ENCODE data around the gene ARL6IP4. TPM values are rescaled to one million over a fixed set of nuclear protein-coding genes. Genes with fewer than 3 reads are reported as not detected.
A peak's percentile ranks its signal among the peaks of the same experiment; 100 is the strongest.

ARL6IP4 gene
- total RNA-seq, 4 donors from 2014 or later, result 197 to 338 (median 251) TPM

GRCh38 chr12:122975790-122976647, 4.5 kb upstream of the ARL6IP4 start:
- H3K4me1 ChIP-seq, result peaks cover 0 to 57% (median 34%) of the 10 kb centered on the region in 4 donors
- H3K9me3 ChIP-seq, result no peaks in the 10 kb centered on the region
- peak overlapping the region; percentile 87 to 97 (median 90) for H3K4me3 ChIP-seq
- peaks cover 0 to 27% (median 0%) of the 10 kb centered on the region in 3 donors for H3K36me3 ChIP-seq
- 14 to 15% methylated on average over 8 of the region's 8 CpGs for WGBS, 2 donors
- no peaks in the 10 kb centered on the region for H3K27me3 ChIP-seq
- DNase-seq (ENCODE audit: low spot score in 2 of 2), result no peak
- no peak for TF ChIP-seq POLR2A (IDR thresholded peaks at IDR 0.05)
- TF ChIP-seq, protein P1, sequence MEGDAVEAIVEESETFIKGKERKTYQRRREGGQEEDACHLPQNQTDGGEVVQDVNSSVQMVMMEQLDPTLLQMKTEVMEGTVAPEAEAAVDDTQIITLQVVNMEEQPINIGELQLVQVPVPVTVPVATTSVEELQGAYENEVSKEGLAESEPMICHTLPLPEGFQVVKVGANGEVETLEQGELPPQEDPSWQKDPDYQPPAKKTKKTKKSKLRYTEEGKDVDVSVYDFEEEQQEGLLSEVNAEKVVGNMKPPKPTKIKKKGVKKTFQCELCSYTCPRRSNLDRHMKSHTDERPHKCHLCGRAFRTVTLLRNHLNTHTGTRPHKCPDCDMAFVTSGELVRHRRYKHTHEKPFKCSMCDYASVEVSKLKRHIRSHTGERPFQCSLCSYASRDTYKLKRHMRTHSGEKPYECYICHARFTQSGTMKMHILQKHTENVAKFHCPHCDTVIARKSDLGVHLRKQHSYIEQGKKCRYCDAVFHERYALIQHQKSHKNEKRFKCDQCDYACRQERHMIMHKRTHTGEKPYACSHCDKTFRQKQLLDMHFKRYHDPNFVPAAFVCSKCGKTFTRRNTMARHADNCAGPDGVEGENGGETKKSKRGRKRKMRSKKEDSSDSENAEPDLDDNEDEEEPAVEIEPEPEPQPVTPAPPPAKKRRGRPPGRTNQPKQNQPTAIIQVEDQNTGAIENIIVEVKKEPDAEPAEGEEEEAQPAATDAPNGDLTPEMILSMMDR (IDR thresholded peaks at IDR 0.05), result no peak
- TF ChIP-seq EP300 (IDR thresholded peaks at IDR 0.05), result no peak
- peak overlapping the region in 3 of 4 donors; percentile 97 to 98 (median 97) for H3K27ac ChIP-seq

GRCh38 chr12:122976648-122976975, 3.9 kb upstream of the ARL6IP4 start:
- Histone ChIP-seq H3K27me3 (no peaks in the 10 kb centered on the region), H3K4me3 (peak overlapping the region in 1 of 4 donors; percentile 97), H3K9me3 (no peaks in the 10 kb centered on the region), H3K36me3 (peaks cover 0 to 31% (median 0%) of the 10 kb centered on the region in 3 donors), H3K27ac (no peak overlapping the region), H3K4me1 (peaks cover 0 to 62% (median 36%) of the 10 kb centered on the region in 4 donors)
- DNase-seq (ENCODE audit: low spot score in 2 of 2), result no peak
- TF ChIP-seq, protein P1 (IDR thresholded peaks at IDR 0.05), result no peak
- 80 to 83% methylated on average over 3 to 7 of the region's 15 CpGs for WGBS, 2 donors

- TF ChIP-seq POLR2A (IDR thresholded peaks at IDR 0.05) (no peak), EP300 (IDR thresholded peaks at IDR 0.05) (no peak)
- TF ChIP-seq, protein P1 (IDR thresholded peaks at IDR 0.05), result no peak
- no peak for DNase-seq (ENCODE audit: low spot score in 2 of 2)
- H3K4me3 ChIP-seq, result no peak overlapping the region
- H3K36me3 ChIP-seq, result peaks cover 0 to 36% (median 0%) of the 10 kb centered on the region in 3 donors
- 87% methylated on average over 6 of the region's 6 CpGs for WGBS, 2 donors
- no peaks in the 10 kb centered on the region for H3K9me3 ChIP-seq
- H3K4me1 ChIP-seq, result peaks cover 0 to 68% (median 42%) of the 10 kb centered on the region in 4 donors
- no peaks in the 10 kb centered on the region for H3K27me3 ChIP-seq
- H3K27ac ChIP-seq, result no peak overlapping the region
Observed at GRCh38 chr12:122977153-122977552, 3.3 kb upstream of the ARL6IP4 start.

- no peaks in the 10 kb centered on the region for H3K9me3 ChIP-seq
- peaks cover 0 to 43% (median 2%) of the 10 kb centered on the region in 3 donors for H3K36me3 ChIP-seq
- no peak overlapping the region for H3K27ac ChIP-seq
- TF ChIP-seq, protein P1 (IDR thresholded peaks at IDR 0.05), result no peak
- TF ChIP-seq EP300 (IDR thresholded peaks at IDR 0.05) (no peak), POLR2A (IDR thresholded peaks at IDR 0.05) (no peak)
- H3K4me3 ChIP-seq, result no peak overlapping the region
- no peaks in the 10 kb centered on the region for H3K27me3 ChIP-seq
- H3K4me1 ChIP-seq, result peaks cover 0 to 74% (median 49%) of the 10 kb centered on the region in 4 donors
- no peak for DNase-seq (ENCODE audit: low spot score in 2 of 2)
- WGBS, 2 donors, result 81 to 83% methylated on average over 9 of the region's 9 CpGs
Observed at GRCh38 chr12:122977655-122978392, 2.7 kb upstream of the ARL6IP4 start.

DNA sequence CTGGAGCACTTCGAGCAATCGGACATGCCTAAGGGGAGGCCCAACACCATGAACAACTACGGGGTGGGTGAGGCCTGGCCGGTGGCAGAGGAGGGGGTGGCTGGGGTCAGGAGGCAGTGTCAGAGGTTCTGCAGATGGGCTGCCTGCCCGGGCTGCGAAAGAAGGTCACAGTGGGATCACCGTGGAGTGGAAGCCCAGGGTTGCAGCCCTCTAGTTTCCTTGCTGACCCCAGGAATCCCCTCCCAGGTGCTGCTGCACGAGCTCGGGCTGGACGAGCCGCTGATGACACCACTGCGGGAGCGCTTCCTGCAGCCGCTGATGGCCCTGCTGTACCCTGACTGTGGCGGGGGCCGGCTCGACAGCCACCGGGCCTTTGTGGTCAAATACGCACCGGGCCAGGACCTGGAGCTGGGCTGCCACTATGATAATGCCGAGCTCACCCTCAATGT, 1.9 kb upstream of the ARL6IP4 start:
- H3K9me3 ChIP-seq, result no peaks in the 10 kb centered on the region
- TF ChIP-seq POLR2A (IDR thresholded peaks at IDR 0.05), result no peak
- no peak for TF ChIP-seq EP300 (IDR thresholded peaks at IDR 0.05)
- TF ChIP-seq, protein P1 (IDR thresholded peaks at IDR 0.05), result no peak
- H3K4me1 ChIP-seq, result peaks cover 0 to 81% (median 55%) of the 10 kb centered on the region in 4 donors
- DNase-seq (ENCODE audit: low spot score in 2 of 2), result no peak
- H3K27ac ChIP-seq, result no peak overlapping the region
- H3K27me3 ChIP-seq, result no peaks in the 10 kb centered on the region
- H3K4me3 ChIP-seq, result no peak overlapping the region
- peaks cover 0 to 50% (median 2%) of the 10 kb centered on the region in 3 donors for H3K36me3 ChIP-seq
- WGBS, 2 donors, result 42 to 73% methylated on average over 4 to 12 of the region's 21 CpGs
